Tibial artery (tissue), 4 donors: ENCODE data around the gene AK5.

Experiments
- DNase-seq, 2 donors: peaks; one replicate each; pipeline ENCODE4 v3.0.0-alpha.2; 2019
- H3K27ac ChIP-seq, 2 donors: fragments of 200-600 bp; sonication (generic) in 1 of 2; 1 replicate in 1 of 2; 2 replicates in 1 of 2; pipeline ENCODE4 v1.5.1; 2018 to 2019; ENCODE audit warnings: mild to moderate bottlenecking in 1 of 2
- H3K27me3 ChIP-seq, 2 donors: fragments of 200-600 bp; sonication (generic) in 1 of 2; one replicate each; pipeline versions ENCODE4 v1.5.1 to v1.6.0; 2016 to 2019
- H3K36me3 ChIP-seq, 3 donors: fragments of 200-600 bp; sonication (generic) in 2 of 3; one replicate each; pipeline ENCODE4 v1.5.1; 2016 to 2019; ENCODE audit warnings: mild to moderate bottlenecking in 2 of 3
- H3K4me1 ChIP-seq, 4 donors: fragments of 200-600 bp; sonication (generic) in 2 of 4; 1 replicate in 3 of 4; 2 replicates in 1 of 4; pipeline ENCODE4 v1.5.1; 2016 to 2019
- H3K4me3 ChIP-seq, 2 donors: fragments of 200-600 bp; sonication (generic) in 1 of 2; 1 replicate in 1 of 2; 2 replicates in 1 of 2; pipeline ENCODE4 v1.5.1; 2018 to 2019; ENCODE audit warnings: mild to moderate bottlenecking in 2 of 2
- H3K9me3 ChIP-seq, 3 donors: fragments of 200-600 bp; sonication (generic) in 1 of 3; one replicate each; pipeline ENCODE4 v1.5.1; 2016 to 2019
- intact Hi-C: fragments of 100-400 bp; cut with DNase I; formaldehyde crosslinking; loops from one replicate; pipeline ENCODE4 v1.15.0; 2023; ENCODE audit warnings: low total_unique reads
- TF ChIP-seq, protein P1 (sequence below), 2 experiments: fragments of 200-600 bp in 1 of 2; fragments of 450-650 bp in 1 of 2; IDR thresholded peaks; one replicate each; pipeline ENCODE4 v1.5.1; 2017 to 2019; ENCODE audit warnings: antibody characterized with exemption in 2 of 2, mild to moderate bottlenecking in 1 of 2, moderate library complexity in 1 of 2

Gene AK5

DNA sequence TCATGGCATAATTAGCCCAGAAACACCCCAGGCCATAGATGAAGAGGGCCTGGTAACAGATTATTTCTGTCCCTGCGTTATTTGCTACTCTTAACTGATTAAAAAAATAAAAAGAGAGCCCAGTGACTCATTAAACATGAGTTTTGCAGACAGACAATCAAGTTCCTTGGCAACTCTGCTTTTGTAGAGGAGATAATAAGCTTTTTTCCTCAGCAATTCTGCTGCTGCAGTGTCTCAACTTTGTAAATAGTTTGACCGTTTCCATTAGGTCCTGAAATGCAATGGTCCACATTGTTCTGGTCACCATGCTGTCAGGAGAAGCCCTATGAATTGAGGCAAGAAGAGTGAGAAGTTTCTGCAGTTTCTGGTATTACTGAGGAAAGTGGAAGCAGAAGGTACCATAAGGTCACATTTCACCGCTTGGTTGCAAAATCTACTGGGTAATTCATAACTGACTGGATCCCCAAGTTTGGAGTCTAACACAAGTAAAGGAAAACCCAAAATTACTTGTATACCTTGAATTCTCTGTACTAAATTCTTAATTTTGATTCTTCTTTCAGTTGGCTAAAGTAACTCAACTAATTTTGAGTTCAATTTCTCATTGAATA is 261.1 kb downstream of the AK5 start:
- H3K4me3 ChIP-seq: no peak overlapping the region
- DNase-seq: no peak
- intact Hi-C loops: no loop called here
- H3K9me3 ChIP-seq: no peaks in the 10 kb centered on the region
- no peaks in the 10 kb centered on the region for H3K36me3 ChIP-seq
- no peak overlapping the region for H3K27ac ChIP-seq
- TF ChIP-seq, protein P1, sequence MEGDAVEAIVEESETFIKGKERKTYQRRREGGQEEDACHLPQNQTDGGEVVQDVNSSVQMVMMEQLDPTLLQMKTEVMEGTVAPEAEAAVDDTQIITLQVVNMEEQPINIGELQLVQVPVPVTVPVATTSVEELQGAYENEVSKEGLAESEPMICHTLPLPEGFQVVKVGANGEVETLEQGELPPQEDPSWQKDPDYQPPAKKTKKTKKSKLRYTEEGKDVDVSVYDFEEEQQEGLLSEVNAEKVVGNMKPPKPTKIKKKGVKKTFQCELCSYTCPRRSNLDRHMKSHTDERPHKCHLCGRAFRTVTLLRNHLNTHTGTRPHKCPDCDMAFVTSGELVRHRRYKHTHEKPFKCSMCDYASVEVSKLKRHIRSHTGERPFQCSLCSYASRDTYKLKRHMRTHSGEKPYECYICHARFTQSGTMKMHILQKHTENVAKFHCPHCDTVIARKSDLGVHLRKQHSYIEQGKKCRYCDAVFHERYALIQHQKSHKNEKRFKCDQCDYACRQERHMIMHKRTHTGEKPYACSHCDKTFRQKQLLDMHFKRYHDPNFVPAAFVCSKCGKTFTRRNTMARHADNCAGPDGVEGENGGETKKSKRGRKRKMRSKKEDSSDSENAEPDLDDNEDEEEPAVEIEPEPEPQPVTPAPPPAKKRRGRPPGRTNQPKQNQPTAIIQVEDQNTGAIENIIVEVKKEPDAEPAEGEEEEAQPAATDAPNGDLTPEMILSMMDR (IDR thresholded peaks at IDR 0.05): no peak
- H3K4me1 ChIP-seq: peaks cover 0 to 19% (median 5%) of the 10 kb centered on the region in 4 donors
- H3K27me3 ChIP-seq: no peaks in the 10 kb centered on the region

DNA sequence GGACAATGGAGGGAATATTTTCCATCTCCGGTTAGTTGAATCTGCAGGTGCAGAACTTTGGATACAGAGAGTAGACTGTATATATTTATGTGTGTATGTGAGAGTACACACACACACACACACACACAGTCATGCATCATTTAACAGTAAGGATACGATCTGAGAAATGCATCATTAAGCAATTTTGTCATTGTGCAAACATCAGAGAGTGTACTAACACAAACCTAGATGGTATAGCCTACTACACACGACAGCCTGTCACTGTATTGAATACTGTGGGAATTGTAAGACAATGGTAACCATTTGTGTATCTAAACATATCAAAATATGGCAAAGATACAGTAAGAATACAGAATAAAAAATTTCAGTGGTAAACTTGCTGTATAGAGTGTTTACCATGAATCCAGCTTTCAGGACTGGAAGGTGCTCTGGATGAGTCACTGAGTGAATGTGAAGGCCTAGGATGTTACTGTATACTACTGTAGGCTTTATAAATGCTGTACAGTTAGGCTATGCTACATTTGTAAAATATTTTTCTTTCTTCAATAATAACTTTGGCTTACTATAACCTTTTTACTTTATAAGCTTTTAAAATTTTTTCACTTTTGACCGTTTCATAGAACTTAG is 262.1 kb downstream of the AK5 start:
- intact Hi-C loops: no loop called here
- TF ChIP-seq, protein P1 (IDR thresholded peaks at IDR 0.05): no peak
- no peaks in the 10 kb centered on the region for H3K36me3 ChIP-seq
- H3K9me3 ChIP-seq: no peaks in the 10 kb centered on the region
- H3K27me3 ChIP-seq: no peaks in the 10 kb centered on the region
- no peak overlapping the region for H3K4me3 ChIP-seq
- H3K4me1 ChIP-seq: peaks cover 0 to 23% (median 6%) of the 10 kb centered on the region in 4 donors
- no peak for DNase-seq
- no peak overlapping the region for H3K27ac ChIP-seq

DNA sequence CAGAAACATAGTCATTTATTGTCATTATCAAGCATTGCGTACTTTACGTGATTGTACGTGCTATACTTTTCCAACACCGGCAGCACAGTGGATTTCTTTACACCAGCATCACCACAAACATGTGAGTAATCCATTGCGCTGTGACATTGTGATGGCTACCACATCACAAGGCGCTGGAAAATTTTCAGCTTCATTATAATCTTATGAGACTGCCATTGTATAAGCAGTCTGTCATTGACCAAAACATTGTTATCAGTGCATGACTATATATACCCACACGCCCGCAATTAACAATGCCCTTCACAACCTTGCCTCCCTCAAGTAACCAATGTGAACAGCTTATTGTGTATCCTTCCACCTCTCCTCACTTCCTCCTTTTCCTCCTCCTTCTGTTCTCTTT is 263.0 kb downstream of the AK5 start:
- TF ChIP-seq, protein P1 (IDR thresholded peaks at IDR 0.05): no peak
- Histone ChIP-seq H3K9me3 (no peaks in the 10 kb centered on the region), H3K27ac (no peak overlapping the region), H3K36me3 (no peaks in the 10 kb centered on the region), H3K4me3 (no peak overlapping the region), H3K27me3 (no peaks in the 10 kb centered on the region), H3K4me1 (peaks cover 0 to 14% (median 1%) of the 10 kb centered on the region in 4 donors)
- intact Hi-C loops: no loop called here
- no peak for DNase-seq

DNA sequence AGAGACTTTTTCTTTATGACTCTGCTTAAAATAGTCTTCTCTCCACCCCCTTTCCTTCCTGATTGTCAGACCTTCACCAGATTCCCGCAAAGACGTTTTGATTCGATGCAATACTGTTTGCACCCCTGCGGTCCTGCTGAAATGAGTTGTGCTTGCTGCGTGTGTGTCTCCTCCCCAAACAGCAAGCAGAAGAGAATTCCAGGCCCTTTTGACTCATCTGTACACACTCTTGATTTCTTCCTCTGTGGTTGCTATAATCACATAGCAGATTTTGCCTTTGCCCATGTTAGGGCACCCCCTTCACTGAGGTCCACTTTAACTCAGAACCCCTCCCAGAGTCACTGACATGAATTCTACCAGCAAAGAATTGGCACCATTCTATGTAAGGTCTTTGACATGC is 264.2 kb downstream of the AK5 start:
- intact Hi-C loops: no loop called here
- no peaks in the 10 kb centered on the region for H3K36me3 ChIP-seq
- no peaks in the 10 kb centered on the region for H3K27me3 ChIP-seq
- H3K4me3 ChIP-seq: no peak overlapping the region
- TF ChIP-seq, protein P1 (IDR thresholded peaks at IDR 0.05): no peak
- peaks cover 0 to 12% (median 1%) of the 10 kb centered on the region in 4 donors for H3K4me1 ChIP-seq
- DNase-seq: no peak
- no peak overlapping the region for H3K27ac ChIP-seq
- no peaks in the 10 kb centered on the region for H3K9me3 ChIP-seq

DNA sequence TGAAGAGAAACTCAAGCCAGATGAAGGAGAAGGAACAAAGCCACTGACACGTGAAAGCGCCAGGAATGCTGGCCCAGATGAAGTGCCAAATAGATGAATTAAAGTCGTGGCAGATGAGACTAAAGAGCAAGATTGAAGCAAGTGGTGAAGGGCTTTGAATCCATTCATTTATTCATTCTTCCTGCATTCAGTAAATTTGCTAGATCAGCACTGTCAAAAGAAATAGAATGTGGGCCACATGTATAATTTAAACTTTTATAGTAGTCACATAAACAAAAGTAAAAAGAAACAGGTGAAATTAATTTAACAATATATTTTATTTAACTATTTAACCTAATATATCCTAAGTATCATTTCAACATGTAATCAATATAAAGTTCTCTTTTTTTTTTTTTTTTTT is 265.1 kb downstream of the AK5 start:
- Histone ChIP-seq H3K27me3 (no peaks in the 10 kb centered on the region), H3K9me3 (no peaks in the 10 kb centered on the region), H3K4me1 (peaks cover 0 to 12% (median 1%) of the 10 kb centered on the region in 4 donors), H3K36me3 (no peaks in the 10 kb centered on the region), H3K27ac (no peak overlapping the region), H3K4me3 (no peak overlapping the region)
- TF ChIP-seq, protein P1 (IDR thresholded peaks at IDR 0.05): no peak
- intact Hi-C loops: no loop called here
- DNase-seq: no peak
